ENCODE data around the gene UTS2R.
"Not testable (repeated sequence)": the region's sequence is repeated elsewhere in the genome, so short reads cannot be mapped to it uniquely, and the experiment has no call there.

UTS2R gene

DNA sequence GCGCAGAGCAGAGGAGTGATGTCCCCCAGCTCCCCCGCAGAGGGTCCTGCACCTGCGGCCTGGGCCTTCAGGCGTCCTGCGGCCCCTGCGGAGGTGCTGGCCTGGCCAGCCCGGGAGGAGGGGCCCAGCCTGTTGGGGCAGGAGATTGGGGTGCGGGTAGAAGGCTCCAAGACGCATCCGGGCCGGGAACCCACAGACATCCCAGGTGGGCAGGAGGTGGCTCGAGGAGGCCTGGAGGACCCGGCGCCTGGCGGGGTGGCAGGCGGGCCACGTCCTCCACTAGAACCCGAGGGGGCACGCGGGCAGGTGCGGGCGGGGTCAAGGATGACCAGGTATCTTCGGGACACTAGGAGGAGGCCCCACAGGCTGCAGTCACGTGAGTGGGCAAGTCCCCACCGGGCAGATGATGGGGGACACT lies 37.4 kb upstream of the UTS2R start:
- no peak for DNase-seq (ENCODE audit: low read depth)

DNA sequence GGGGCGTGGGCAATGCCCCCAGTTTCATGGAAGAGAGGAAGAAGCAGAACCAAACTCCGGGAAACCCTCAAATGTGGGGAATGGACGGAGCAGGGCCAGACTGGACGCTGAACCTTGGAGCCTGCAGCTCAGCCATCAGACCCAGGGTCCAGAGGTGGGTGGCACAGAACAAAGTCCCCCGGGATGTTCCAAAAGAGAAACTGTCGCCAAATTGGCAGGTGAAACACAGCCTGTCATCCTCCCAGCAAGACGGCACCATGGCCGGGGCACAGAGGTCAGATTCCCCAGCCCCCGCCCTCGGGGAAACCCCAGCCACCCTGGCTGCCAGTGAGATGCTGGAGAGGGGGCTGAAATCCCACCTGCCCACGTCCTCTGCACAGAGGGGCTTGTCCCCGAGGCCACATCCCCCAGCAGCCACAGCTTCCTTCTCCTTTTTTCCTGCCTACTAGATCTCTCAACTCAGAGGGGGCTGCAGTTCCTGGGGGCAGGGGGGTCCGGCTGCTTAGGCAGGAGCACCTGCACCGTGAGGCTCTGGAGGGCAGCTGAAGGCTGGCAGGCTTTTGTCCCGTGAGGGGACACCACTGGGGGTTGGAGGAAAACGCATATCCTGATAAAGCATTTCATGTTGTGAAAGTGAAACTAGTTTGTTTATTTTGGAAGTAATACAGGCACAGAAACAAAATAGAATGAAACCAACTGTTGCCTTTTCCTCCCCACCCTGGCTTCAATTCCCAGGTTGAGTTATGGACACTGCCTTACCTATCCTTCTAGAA lies 36.8 kb upstream of the UTS2R start:
- DNase-seq (ENCODE audit: low read depth) = no peak

DNA sequence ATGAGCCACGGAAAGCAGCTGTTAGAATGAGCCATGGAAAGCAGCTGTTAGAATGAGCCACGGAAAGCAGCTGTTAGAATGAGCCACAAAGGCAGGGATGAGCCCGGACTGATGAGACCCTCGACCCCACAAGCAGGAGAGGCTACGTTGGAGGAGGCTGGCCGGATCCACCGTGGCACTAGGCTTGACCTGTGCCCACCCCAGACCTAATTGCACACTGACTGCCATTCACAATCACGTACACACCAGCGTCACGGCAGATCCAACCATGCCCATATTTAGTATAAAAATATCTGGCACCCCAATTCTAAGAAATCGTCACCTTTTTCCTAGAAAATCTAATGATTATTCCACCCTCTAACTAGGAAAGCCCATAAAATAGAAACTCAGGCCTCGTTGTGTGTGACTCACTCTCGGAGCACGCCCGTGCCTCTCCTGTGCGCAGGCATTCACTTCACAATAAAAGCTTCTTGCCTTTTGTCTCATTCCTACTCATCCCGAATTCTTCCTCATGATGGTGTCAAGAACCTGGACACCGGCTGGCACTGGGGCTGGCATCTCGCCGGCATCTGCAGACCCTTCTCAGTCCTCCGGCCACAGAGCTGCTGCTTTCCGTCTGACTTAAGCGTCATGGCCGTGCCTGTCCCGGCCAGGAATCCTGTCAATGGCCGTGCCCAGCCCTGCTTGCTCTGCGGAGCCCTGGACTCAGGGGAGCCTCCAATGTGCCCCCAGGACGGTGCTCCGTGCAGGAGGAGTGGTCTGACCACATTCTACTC lies 32.5 kb upstream of the UTS2R start:
- DNase-seq (ENCODE audit: low read depth) = peak; percentile 72

DNA sequence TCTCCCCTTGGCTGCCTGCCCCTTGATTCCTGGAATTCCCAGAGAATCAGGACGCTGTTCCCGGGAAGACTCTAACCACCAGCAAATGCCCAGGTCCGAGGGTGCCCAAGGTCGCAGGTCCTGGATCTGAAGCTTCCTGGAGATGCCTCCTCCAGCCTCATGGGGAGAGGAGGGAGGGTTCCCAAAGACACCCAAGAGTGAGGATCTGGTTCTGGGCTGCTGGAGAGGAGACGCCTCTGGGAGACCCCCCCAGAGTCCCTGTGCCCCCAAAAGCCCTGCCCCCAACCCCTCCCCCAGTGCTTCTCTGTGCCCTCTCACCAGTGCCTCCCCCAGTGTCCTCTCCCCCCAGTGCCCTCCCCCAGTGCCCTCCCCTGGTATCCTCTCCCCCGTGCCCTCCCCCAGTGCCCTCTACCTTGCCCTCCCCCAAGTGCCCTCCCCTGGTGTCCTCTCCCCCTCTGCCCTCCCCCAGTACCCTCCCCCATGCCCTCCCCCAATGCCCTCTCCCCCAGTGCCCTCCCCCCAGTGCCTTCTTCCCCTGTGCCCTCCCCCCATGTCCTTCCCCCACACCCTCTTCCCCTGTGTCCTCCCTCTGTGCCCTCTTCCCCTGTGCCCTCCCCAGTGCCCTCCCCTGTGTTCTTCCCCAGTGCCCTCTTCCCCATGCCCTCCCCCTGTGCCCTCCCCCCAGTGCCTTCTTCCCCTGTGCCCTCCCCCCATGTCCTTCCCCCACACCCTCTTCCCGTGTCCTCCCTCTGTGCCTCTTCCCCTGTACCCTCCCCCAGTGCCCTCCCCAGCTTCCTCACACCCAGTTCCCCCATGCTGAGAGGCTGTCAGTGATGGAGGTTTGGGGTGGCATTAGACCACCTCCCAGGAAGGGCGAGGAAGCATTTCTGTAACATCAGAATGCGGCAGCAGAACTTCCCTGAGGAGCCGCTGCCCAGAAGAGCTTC lies 31.7 kb upstream of the UTS2R start:
- DNase-seq (ENCODE audit: low read depth) = no peak

DNA sequence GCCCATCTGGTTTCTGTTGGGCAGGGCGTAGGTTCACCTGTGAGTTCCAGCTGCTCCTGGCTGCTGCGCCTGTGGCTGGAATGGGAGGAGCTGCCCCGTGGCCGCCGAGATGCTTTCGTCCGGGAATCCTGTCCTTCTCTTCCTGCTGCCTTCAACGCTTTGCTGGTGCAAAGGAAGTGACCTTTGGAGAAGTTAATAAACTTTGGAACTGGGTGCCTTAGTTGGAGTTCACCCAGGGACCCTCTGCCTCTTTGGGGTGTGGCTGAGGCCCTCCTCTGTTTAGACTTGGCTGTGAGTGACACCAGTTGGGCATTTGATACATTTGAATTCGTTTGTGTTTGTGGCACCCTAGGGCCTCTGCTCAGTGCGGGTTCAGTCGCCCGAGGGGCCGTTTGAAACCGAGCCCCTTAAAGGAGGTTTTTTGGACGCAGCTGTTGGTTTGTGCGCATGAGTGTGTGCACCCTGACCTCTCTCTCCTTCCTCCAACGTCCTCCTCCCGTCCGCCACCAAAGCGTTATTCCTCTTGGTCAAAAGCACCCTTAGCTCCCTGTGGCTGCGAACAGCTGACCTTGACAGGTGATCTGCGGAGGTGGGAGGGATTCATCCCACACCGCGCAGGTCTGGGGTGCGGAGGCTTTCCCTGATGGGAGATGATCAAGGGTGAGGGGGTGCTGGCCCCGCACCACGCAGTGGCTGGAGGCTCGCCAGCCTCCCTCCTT lies 29.0 kb upstream of the UTS2R start:
- no peak for DNase-seq (ENCODE audit: low read depth)

DNA sequence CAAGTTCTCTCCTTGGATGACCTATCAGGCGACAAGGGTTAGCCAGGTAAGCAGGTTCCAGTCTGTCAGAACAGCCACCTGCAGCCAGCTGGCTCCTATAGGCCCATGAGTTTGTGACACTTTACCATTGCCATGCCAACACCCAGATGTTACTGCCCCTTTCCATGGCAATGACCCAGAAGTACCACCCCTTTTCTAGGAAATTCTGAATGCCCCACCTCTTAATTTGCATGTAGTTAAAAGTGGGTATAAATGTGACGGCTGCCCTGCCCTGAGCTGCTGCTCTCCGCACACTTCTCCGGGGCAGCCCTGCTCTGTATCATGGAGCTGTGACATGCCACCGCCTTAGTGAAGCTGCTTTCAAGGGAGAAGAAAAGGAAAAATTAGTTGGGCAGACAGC lies 28.0 kb upstream of the UTS2R start:
- DNase-seq (ENCODE audit: low read depth) = no peak

DNA sequence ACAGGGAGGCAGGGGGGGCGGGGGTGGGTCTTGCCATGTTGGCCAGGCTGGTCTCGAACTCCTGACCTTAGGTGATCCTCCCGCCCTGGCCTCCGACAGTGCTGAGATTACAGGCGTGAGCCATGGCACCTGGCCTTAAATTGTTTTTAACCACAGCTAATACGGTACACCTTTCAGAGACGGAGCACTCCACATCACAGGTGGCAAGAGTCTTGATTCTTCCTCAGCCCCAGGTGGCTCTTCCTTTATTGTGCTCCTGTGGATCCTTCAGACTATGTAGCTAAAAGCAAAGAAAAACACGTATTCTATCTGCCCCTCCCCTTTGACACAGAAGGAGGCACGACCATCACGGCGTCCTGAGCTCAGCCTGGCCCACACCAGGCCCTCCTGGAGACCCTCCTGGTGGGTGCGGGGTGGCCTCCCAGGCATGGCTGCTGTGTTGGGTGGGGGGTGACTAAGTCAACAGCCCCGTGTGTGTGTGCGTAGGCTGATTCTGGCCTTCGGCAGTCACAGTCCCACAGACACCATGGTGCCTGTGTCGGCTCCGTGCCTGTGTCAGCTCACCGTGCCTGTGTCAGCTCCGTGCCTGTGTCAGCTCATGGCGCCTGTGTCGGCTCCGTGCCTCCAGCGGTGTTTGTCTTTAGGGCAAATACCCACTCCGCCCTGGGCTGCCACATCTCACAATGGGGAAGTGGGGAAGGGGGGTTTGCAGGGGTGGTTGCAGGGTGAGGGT lies 27.2 kb upstream of the UTS2R start:
- DNase-seq (ENCODE audit: low read depth) = no peak

DNA sequence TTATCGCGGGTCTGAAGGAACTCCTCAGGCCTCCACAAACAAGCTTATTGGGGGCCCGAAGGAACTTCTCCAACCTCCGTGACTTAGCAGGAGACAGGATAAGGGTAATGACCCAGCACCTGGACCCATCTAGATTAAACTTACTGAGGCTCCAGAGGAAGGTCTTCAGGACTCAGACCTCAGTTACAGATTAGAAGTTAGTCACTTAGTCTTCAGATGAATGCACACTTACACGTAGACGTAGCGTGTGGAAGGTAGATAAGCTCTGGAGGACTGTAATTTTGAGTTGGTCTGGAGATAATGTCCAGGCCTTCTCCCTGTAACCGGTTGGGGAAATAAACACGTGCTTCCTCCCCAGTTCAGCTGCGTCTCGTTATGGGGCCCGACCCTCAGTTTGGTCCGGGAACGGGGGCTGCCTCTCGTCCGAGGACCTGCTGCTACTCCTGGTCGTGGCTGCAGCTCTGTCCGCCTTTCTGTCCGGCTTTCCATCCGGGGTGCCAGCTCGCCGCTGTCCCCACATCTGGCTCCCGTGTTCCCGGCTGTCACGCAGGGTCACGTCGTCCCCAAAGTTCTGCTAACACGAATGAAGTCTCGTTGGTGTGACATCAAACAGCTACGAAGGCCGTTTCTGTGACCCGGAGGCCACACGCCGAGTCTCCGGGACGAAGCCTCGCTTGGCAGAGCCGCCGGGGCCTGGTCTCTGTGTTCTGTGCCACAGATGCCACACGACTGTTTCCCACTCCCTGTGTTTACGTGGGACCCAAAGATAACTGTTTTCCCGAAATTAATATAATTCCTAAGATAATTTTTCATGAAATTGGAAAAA lies 26.2 kb upstream of the UTS2R start:
- DNase-seq (ENCODE audit: low read depth) = no peak

DNA sequence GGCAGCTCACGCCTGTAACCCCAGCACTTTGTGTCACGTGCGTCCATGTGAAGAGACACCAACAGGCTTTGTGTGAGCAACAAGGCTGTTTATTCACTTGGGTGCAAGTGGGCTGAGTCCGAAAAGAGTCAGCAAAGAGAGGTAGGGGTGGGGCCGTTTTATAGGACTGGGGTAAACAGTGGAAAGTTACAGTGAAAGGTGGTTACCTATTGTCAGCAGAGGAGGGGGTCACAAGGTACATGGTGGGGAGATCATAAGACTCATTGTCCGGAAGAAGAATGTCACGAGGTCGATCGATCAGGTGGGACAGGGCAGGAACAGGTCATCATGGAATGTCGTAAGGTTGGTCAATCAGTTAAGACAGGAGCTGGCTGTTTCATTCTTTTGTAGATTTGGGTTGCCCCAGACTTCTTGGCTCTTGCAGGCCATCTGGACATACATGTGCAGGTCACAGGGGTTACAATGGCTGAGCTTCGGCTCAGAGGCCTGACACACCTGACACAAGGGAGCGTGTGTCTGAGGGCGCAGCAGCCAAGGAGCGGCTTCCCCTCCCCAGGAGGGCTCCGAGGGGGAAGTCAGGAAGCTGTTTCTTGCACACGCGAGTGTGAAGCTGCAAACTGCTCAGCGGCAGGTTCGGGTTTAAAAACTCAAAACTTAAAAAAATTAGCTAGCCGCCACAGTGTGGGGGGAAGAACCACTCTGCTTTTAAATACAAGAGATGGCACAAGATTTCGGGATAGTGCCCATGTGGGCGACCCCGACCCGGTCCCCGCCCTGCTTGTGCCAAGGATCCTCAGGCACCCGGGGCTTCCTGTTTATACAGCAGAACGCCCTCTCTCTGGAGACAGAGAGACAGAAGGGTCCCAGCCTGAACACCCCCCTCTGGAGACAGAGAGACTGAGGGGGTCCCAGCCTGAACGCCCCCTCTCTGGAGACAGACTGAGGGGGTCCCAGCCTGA lies 24.9 kb upstream of the UTS2R start:
- DNase-seq (ENCODE audit: low read depth) = no peak

DNA sequence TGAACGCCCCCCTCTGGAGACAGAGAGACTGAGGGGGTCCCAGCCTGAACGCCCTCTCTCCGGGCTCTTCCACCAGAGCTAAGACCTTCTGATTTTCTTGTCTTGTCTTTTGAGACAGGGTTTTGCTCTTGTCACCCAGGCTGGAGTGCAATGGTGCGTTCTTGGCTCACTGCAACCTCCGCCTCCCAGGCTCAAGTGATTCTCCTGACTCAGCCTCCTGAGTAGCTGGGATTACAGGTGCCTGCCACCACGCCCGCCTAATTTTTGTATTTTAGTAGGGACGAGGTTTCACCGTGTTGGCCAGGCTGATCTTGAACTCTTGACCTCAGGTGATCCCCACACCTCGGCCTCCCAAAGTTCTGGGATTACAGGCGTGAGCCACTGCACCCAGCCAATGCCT lies 23.6 kb upstream of the UTS2R start:
- not testable (repeated sequence) for DNase-seq (ENCODE audit: low read depth)

DNA sequence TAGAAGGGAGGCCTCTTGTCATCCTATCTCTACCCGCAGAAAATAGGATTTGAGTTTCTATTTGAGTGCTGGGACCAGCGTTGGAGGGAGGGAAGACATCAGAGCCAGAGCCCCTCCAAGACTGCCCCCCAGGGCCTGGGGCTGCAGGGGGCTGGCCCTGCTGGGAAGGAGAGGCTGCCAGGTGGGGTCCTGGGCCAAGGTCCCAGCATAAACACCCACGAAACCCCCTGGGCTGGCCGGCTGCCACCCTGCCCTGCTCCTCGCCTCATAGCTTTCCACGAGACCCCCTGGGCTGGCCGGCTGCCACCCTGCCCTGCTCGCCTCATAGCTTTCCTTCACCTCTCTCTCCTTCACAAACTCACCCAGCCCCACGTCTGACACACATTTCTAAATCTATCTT lies 23.1 kb upstream of the UTS2R start:
- DNase-seq (ENCODE audit: low read depth) = no peak

DNA sequence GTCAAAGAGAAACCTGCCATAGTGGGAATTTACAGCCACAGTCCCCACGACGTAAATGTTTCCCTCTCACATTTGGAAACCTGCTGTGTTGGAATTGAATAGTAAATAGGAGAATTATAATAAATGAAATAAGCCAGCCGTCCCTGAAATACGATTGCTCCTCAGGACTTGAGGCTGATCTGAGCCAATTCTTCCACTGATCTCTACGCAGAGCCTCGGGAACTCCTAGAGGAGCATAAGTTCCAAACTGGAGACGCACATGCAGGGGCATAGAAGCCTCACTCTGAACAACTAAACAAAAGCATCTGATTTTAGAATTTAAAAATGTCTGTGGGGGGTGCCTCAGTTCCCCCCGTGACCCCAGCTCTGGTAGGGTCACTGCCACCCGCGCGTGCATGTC lies 22.7 kb upstream of the UTS2R start:
- DNase-seq (ENCODE audit: low read depth) = no peak

DNA sequence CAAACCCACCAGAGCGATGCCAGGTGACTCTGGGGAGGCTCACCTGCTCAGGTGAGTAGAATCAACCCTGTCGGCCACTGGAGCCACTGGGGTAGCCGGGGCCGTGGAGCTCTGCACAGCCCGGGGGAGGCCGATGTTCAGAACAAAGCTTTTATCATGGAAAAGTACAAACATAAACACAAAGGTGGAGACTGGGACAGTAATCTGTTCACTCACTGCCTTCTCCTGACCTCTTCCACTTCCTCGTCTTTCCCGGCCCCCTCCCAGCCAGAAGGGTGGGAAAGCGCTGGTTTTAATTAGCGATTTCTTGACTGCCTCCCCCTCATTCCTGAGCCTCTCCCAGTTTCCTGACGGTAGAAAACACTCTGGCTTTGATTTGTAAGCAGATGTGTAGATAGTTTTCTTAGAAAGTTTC lies 22.3 kb upstream of the UTS2R start:
- DNase-seq (ENCODE audit: low read depth) = no peak

DNA sequence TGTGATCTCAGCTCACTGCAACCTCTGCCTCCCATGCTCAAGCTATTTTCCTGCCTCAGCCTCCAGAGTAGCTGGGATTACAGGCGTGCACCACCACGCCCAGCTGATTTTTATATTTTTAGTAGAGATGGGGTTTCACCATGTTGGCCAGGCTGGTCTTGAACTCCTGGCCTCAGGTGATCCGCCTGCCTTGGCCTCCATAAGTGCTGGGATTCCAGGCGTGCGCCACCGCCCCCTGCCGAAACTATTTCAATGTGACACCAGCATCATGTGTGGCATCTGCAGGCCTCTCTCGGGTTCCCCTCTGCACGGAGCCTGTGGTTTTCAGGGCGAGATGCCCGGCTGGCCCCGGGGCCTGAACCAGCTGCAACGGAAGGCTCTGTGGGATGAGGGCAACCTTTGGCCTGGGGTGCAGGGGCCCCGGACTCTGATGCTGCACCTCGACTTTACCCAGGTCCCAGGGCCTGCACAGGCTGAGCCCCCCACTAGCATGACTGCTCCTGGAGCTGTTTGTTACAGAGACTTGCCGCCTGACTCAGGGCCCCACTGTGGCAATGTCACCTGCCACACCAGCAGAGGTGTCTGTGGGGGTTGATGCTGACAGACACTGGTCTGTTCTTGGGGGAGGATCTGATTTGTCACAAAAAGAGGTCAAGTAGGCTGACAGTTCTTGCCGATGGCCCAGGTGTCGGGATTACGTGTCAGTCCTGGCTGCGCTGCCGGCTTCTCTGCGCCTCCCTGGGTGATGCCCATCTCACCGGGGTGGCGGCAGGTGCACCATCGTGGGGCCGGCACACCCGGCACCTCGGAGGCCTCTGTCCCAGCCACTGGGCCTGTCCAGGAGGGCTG lies 21.2 kb upstream of the UTS2R start:
- no peak for DNase-seq (ENCODE audit: low read depth)

DNA sequence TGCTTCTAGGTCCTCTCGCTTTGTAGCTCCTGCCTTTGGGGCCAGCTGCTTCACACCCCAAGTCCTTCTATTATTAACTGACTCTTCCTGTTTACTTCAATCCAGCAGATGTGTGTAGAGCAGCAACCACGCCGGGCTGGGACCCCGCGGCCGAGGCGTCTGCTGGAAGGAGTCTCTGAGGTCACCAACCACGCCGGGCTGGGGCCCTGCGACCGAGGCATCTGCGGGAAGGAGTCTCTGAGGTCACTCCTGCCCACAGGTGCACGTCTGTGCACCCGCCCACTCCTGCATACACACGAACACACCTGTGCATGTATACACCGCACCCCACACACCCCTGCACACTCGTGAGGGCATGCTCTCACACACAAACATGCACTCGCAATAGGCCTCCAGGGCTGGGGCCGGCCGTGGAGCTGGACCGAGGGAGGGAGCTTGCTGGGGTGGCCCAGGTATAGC lies 20.3 kb upstream of the UTS2R start:
- no peak for DNase-seq (ENCODE audit: low read depth)

DNA sequence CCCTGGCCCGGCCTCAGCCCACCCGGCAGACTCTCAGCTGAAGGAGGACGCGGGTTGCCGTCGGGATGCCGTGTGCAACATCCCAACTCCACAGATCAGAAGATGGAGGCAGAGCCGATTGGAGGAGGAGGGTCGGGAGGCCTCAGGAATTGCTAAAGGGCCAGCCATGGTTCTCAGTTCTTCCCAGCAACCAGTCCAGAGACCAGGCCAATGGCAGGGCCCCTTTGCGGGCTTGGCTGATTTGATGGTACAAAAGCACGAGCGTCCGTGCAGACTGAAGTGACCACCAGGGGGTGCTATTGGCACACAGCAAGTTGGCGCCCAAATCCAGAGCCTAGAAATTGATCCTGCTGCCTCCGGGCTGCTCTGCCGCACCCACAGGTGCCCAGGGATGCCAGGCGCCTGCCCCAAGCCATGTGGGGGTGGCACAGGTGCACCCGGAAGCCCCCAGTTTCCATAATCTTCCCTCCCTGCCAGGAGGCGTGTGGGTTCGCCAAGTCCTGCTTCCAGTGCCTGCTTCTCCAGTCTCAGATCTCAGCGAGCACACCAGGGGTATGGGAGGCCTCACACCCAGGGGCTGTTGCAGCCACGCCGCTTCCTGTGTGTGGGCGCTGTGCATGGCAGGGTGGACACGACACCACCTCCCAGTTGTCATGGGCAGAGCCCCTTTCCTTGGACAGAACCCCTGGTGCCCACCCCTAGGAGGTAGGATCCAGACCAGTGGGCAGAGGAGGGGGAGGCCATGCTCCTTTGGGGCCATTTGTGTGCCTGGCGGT lies 19.7 kb upstream of the UTS2R start:
- DNase-seq (ENCODE audit: low read depth) = peak; percentile 87

DNA sequence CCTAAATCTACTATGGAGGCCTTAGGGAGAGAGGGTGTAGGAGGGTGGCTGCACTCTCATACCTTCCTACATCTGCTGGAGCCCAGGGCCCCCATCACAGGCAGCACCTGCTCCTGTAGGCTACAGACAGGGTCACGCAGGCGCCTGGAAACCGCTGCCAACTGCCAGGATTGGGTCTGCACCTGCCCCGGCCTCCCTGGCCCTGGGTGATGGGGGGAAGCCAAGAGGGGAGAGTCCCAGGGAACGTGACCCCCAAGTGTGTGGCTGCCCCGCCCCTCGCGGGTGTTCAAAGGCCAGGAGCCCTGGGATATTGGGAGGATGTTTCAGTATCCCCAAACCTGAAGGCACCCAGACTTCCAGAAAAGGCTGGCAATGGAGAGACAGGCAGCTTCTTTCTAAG lies 18.1 kb upstream of the UTS2R start:
- no peak for DNase-seq (ENCODE audit: low read depth)

All from iris pigment epithelial cell (primary cell).